ENCODE measurements around the gene TTC33.

The TTC33 gene

DNA sequence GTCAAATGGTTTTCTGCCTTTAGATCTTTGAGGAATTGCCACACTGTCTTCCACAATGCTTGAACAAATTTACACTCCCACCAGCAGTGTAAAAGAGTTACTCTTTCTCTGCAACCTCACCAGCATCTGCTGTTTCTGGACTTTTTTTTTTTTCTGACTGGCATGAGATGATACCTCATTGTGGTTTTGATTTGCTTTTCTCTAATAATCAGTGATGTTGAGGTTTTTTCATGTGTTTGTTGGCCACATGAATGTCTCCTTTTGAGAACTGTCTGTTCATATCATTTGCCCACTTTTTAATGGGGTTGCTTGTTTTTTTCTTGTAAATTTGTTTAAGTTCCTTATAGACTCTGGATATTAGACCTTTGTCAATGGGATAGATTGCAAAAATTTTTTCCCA lies 205.3 kb downstream of the TTC33 start:
- no peaks in the 10 kb centered on the region; the same call in 1 of the 2 replicates for H3K36me3 ChIP-seq (ENCODE audit: low read depth)
- H3K27me3 ChIP-seq (ENCODE audit: insufficient read depth, poor library complexity, severe bottlenecking) = no peaks in the 10 kb centered on the region
- H3K9me3 ChIP-seq (ENCODE audit: severe bottlenecking) = no peaks in the 10 kb centered on the region
- no peak for DNase-seq (ENCODE audit: low spot score)
- ATAC-seq (ENCODE audit: low read depth) = no peak
- no peak overlapping the region for H3K4me3 ChIP-seq (ENCODE audit: severe bottlenecking)
- peak overlapping the region; percentile 100 for H3K27ac ChIP-seq (ENCODE audit: poor library complexity, severe bottlenecking)
- TF ChIP-seq, protein P1, sequence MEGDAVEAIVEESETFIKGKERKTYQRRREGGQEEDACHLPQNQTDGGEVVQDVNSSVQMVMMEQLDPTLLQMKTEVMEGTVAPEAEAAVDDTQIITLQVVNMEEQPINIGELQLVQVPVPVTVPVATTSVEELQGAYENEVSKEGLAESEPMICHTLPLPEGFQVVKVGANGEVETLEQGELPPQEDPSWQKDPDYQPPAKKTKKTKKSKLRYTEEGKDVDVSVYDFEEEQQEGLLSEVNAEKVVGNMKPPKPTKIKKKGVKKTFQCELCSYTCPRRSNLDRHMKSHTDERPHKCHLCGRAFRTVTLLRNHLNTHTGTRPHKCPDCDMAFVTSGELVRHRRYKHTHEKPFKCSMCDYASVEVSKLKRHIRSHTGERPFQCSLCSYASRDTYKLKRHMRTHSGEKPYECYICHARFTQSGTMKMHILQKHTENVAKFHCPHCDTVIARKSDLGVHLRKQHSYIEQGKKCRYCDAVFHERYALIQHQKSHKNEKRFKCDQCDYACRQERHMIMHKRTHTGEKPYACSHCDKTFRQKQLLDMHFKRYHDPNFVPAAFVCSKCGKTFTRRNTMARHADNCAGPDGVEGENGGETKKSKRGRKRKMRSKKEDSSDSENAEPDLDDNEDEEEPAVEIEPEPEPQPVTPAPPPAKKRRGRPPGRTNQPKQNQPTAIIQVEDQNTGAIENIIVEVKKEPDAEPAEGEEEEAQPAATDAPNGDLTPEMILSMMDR (IDR thresholded peaks at IDR 0.05; ENCODE audit: poor library complexity, severe bottlenecking) = no peak
- H3K4me1 ChIP-seq (ENCODE audit: insufficient read depth, poor library complexity, severe bottlenecking) = peaks cover 36% of the 10 kb centered on the region

DNA sequence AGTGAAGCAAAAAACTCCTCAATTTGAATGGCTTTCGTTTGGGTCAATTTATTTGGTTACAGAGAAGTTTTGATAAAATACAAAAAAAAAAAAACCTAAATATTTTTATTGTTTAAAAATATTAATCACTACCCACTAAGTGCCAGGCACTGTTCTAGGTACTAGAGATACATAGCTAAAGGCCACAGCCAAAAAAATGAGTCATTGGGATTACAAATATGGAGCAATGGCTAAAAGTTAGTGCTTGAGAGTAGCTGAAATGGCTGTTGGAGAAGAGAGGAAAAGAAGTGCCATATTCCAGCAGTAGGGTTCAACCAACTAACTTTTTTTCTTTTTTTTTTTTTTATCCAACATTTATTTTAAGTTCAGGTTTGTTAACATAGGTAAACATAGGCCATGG lies 206.1 kb downstream of the TTC33 start:
- Histone ChIP-seq H3K9me3 (ENCODE audit: severe bottlenecking) (no peaks in the 10 kb centered on the region), H3K4me3 (ENCODE audit: severe bottlenecking) (no peak overlapping the region), H3K27me3 (ENCODE audit: insufficient read depth, poor library complexity, severe bottlenecking) (no peaks in the 10 kb centered on the region), H3K27ac (ENCODE audit: poor library complexity, severe bottlenecking) (peak overlapping the region; percentile 100), H3K36me3 (ENCODE audit: low read depth) (no peaks in the 10 kb centered on the region; the same call in 1 of the 2 replicates), H3K4me1 (ENCODE audit: insufficient read depth, poor library complexity, severe bottlenecking) (peaks cover 36% of the 10 kb centered on the region)
- DNase-seq (ENCODE audit: low spot score) (no peak), ATAC-seq (ENCODE audit: low read depth) (no peak)
- TF ChIP-seq, protein P1 (IDR thresholded peaks at IDR 0.05; ENCODE audit: poor library complexity, severe bottlenecking) = no peak

DNA sequence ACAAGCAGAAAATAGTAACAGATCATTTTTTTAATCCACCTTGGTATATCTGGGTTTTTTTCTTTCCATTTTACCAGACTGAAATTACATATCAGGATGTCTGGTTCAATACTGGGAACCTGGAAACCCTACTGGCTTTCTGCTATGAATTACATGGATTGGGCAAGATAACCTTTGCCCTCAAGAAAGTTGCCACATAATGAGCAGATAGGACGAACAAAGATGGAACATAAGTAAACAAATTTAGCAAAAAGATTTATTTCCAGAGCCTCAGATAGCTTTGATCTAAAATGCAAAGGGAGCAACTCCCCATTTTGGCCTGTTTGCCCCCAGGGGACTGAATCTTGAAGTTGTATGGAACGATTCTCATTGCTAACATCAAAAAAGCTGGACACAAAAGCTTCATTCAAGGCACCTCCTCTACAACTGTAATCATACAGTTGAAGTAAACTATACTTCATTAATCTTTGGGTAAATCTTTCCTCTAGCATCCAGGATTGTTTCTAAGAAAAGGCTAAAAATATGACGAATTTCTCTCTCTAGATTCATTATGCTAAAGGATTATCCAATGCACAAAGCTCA lies 207.7 kb downstream of the TTC33 start:
- TF ChIP-seq, protein P1 (IDR thresholded peaks at IDR 0.05; ENCODE audit: poor library complexity, severe bottlenecking) = no peak
- no peaks in the 10 kb centered on the region; the same call in 1 of the 2 replicates for H3K36me3 ChIP-seq (ENCODE audit: low read depth)
- peak overlapping the region; percentile 15 for H3K27ac ChIP-seq (ENCODE audit: poor library complexity, severe bottlenecking)
- H3K4me1 ChIP-seq (ENCODE audit: insufficient read depth, poor library complexity, severe bottlenecking) = peaks cover 22% of the 10 kb centered on the region
- H3K27me3 ChIP-seq (ENCODE audit: insufficient read depth, poor library complexity, severe bottlenecking) = no peaks in the 10 kb centered on the region
- ATAC-seq (ENCODE audit: low read depth) = no peak
- no peak overlapping the region for H3K4me3 ChIP-seq (ENCODE audit: severe bottlenecking)
- DNase-seq (ENCODE audit: low spot score) = no peak
- H3K9me3 ChIP-seq (ENCODE audit: severe bottlenecking) = no peaks in the 10 kb centered on the region

DNA sequence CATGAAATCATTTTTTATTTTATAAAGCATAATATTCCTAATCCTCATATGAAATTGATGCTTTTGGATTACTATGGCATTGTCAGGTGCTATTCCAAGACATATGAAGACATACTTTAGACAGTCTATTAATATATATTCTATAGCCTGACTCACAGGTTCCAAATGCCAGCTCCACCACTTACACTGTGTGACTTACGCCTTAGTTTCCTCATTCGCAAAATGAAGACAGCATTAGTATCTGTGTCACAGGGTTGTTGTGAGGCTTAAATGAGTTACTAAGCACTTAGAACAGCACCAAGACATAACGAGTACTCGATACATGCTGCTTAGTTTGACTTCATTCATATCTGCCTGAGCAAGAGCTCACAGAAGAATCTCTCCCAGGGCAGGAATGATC lies 208.2 kb downstream of the TTC33 start:
- TF ChIP-seq, protein P1 (IDR thresholded peaks at IDR 0.05; ENCODE audit: poor library complexity, severe bottlenecking) = no peak
- Histone ChIP-seq H3K4me3 (ENCODE audit: severe bottlenecking) (no peak overlapping the region), H3K27ac (ENCODE audit: poor library complexity, severe bottlenecking) (no peak overlapping the region), H3K27me3 (ENCODE audit: insufficient read depth, poor library complexity, severe bottlenecking) (no peaks in the 10 kb centered on the region), H3K36me3 (ENCODE audit: low read depth) (no peaks in the 10 kb centered on the region; the same call in 1 of the 2 replicates), H3K9me3 (ENCODE audit: severe bottlenecking) (no peaks in the 10 kb centered on the region), H3K4me1 (ENCODE audit: insufficient read depth, poor library complexity, severe bottlenecking) (peaks cover 16% of the 10 kb centered on the region)
- DNase-seq (ENCODE audit: low spot score) = no peak
- no peak for ATAC-seq (ENCODE audit: low read depth)

DNA sequence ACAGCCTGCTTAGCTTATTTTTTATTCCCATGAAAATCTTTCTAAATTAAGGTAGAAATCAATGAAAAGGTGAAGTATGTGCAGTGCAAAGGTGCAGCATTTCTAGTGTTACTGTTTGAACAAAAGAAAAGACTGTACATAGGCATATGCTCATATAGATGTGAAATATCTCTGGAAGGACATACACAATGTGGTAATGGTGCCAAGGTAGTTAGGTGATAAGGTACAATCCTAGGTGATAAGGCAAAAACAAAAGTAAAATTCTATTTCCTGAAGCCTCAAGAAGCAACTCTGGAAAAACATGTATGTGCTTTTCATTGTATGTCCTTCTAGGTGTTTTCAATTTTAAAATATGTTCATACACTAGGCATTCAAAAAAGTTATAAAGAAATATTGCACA lies 215.5 kb downstream of the TTC33 start:
- Histone ChIP-seq H3K4me1 (ENCODE audit: insufficient read depth, poor library complexity, severe bottlenecking) (no peaks in the 10 kb centered on the region), H3K27ac (ENCODE audit: poor library complexity, severe bottlenecking) (no peak overlapping the region), H3K36me3 (ENCODE audit: low read depth) (no peaks in the 10 kb centered on the region), H3K9me3 (ENCODE audit: severe bottlenecking) (no peaks in the 10 kb centered on the region), H3K27me3 (ENCODE audit: insufficient read depth, poor library complexity, severe bottlenecking) (no peaks in the 10 kb centered on the region), H3K4me3 (ENCODE audit: severe bottlenecking) (no peak overlapping the region)
- ATAC-seq (ENCODE audit: low read depth) (no peak), DNase-seq (ENCODE audit: low spot score) (no peak)
- TF ChIP-seq, protein P1 (IDR thresholded peaks at IDR 0.05; ENCODE audit: poor library complexity, severe bottlenecking) = no peak

Measured in RWPE2 (cell line).